OCI-LY7 (cell line): ENCODE measurements around the gene HMOX1.

Experiments
- CTCF ChIP-seq: fragments of 200-600 bp; sonication (generic); conservative IDR thresholded peaks from 2 replicates; pipeline ENCODE4 v1.5.1; 2014; ENCODE audit warnings: mild to moderate bottlenecking, antibody characterized with exemption, low read length, moderate library complexity, mixed read lengths
- EZH2phosphoT487 ChIP-seq: fragments of 200-600 bp; sonication (generic); IDR thresholded peaks from 2 replicates; pipeline ENCODE4 v1.6.1; 2018; ENCODE audit warnings: low read depth, borderline replicate concordance, mild to moderate bottlenecking, mixed run types, antibody characterized with exemption, low read length, moderate library complexity, mixed read lengths

GRCh38 chr22:35373781-35374180 lies 7.1 kb upstream of the HMOX1 start:
- no peak for TF ChIP-seq CTCF
- no peak for TF ChIP-seq EZH2phosphoT487
